AG10803 (cell line): Measurements from ENCODE around the gene CCL13.

Source experiments
- DNase-seq: peaks from one replicate; pipeline ENCODE4 v3.0.0; 2010; ENCODE audit warnings: low read depth
- H3K4me3 ChIP-seq: 2 replicates; pipeline ENCODE4 v1.5.1; 2011; ENCODE audit warnings: mild to moderate bottlenecking, low read length, control low read depth
- CTCF ChIP-seq: conservative IDR thresholded peaks from 2 replicates; pipeline ENCODE4 v1.5.1; 2011; ENCODE audit warnings: mild to moderate bottlenecking, low read length, control low read depth, inconsistent platforms

Gene CCL13

GRCh38 chr17:34360601-34361270 is 4.5 kb downstream of the CCL13 start:
- no peak for TF ChIP-seq CTCF
- no peak for DNase-seq
- H3K4me3 ChIP-seq: no peak overlapping the region

GRCh38 chr17:34361478-34362061 is 5.3 kb downstream of the CCL13 start:
- peak; percentile 85 for DNase-seq
- no peak overlapping the region for H3K4me3 ChIP-seq
- TF ChIP-seq CTCF: peak; percentile 100

- no peak for DNase-seq
- H3K4me3 ChIP-seq: no peak within 1 kb of the TSS
- TF ChIP-seq CTCF: no peak
These were observed 6.9 kb downstream of the CCL13 start, which contains the start of gene CCL1 for GRCh38 chr17:34363183-34363661. Gene CCL1, minus strand, starts transcription at chr17:34363233. Its CDS starts 72 bp downstream, at chr17:34363161.

- no peak for DNase-seq
- H3K4me3 ChIP-seq: no peak overlapping the region
- no peak for TF ChIP-seq CTCF
These were observed 8.5 kb downstream of the CCL13 start for GRCh38 chr17:34364751-34365150.

GRCh38 chr17:34365340-34365739 is 9.1 kb downstream of the CCL13 start:
- no peak for TF ChIP-seq CTCF
- H3K4me3 ChIP-seq: no peak overlapping the region
- no peak for DNase-seq

GRCh38 chr17:34366010-34366409 is 9.7 kb downstream of the CCL13 start:
- no peak overlapping the region for H3K4me3 ChIP-seq
- DNase-seq: no peak
- TF ChIP-seq CTCF: no peak

- TF ChIP-seq CTCF: no peak
- H3K4me3 ChIP-seq: no peak overlapping the region
- DNase-seq: no peak
These were observed 10.3 kb downstream of the CCL13 start for GRCh38 chr17:34366529-34367107.
